ENCODE measurements around the gene IRS1.

Gene IRS1

DNA sequence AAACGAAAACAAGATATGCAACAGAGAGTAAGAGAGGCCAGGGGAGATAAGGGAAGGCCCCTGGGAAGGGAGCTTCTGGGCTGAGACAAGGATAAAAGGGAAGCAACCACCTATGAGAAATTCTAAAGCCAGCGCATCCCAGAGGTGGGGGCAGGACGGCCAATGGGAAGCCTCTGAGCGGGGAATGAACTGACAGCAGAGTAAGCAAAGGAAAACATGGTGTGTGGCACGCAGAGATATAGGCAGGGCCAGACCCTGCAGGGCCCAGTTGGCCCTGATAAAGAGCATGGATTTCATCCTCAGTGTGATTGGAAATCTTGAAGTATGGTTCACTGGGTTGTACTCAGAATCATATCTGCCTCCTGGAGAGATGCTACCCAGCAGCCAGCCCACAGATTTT, 78.7 kb downstream of the IRS1 start:
- no peak for DNase-seq

DNA sequence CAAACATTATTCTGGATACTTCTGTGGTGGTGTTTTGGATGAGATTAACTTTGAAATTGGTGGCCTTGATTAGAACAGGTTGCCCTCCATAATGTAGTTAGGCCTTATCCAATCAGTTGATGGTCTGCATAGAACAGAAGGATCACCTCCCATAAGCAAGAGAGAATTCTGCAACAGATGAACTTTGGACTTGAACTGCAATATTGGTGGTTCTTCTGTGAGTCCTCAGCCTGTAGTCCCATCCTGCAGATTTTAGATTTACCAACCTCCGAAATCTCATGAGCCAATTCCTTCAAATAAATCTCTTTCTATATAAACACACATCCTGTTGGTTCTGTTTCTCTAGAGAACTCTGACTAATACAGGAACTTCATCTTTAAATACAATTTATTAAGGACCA, 81.9 kb downstream of the IRS1 start:
- DNase-seq: no peak

DNA sequence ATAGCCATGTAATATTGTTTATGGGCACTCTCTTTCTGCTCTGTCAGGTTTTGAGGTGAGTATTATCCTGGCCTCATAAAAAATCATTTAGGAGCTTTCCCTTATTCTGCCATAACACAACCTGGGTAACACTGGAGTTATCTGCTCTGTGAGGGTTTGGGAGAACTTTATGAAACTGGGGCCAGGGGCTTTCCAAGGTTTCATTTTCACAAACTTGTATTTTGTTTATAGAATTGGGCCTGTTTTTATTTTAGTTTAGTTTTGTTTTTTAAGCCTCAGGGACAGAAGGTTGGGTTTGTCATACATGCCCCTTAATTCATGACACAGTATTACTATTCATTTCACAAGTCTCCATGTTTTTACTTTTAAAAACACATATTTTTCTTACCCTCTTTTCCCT, 83.5 kb downstream of the IRS1 start:
- no peak for DNase-seq

DNA sequence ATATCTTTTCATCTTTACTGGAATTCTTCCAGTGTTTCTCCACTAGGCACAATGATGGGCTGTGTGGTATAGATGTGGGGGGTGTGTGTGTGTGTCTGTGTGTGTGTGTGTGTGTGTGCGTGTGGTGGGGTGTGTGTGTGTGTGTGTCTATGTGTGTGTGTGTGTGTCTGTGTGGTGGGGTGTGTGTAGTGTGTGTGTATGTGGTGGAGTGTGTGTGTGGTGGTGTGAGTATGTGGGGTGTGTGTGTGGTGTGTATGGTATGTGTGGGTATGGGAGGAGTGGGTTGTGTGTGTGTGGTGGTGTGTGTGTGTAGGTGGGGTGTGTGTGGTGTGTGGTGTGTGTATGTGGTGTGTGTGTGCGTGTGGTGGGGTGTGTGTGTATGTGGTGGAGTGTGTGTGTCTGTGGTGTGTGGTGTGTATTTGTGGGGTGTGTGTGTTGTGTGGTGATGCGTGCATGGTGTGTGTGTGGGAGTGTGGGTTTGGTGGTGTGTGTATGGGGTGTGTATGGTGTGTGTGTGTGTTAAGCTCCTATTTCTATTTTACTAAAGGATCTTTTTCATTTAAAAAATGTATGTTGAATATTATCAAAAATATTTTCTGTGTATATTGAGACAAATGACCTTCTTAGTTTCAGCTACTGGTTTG, 84.2 kb downstream of the IRS1 start:
- no peak for DNase-seq

DNA sequence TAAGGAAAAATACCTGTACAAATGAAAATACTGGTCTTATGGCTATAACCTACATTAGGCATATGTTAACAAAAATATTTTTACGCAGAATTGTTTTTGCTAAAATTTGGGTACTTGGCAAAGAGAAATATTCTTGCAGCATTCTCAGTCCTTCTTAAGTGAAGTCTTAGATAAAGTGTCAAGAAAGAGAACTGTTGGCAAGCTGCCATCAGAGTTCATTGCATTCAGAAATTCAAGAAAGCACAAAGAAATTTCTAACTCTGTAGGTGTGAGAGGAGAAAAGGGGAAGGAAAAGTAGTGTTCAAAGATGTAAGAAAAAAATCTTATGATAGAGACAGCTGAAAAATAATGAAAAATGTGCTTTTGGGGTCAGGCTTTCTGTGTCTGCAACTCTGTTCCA, 86.7 kb downstream of the IRS1 start:
- no peak for DNase-seq

DNA sequence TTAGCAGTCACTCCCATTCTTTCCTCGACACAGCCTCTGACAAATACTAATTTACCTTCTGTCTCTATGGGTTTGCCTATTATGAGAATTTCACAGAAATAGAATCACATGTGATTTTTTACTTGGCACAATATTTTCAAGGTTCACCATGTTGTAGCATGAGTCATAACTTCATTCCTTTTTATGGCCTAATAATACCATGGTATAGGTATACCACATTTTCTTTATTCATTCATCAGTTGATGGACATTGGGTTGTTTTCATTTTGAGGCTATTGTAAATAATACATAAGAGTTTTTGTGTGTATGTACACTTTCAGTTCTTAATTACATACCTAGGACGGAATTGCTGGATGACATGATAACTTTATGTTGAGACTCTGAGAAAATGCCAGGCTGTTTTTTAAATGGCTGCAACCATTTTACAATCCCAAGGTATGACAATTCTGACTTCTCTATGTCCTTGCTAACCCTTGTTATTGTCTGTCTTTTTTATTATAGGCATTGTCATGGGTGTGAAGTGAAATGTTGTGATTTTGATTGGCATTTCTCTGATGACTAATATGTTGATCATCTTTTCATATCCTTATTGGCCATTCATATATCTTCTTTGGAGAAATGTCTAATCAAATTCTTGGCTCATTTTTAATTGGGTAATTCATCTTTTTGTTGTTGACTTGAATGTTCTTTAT, 87.9 kb downstream of the IRS1 start:
- no peak for DNase-seq

DNA sequence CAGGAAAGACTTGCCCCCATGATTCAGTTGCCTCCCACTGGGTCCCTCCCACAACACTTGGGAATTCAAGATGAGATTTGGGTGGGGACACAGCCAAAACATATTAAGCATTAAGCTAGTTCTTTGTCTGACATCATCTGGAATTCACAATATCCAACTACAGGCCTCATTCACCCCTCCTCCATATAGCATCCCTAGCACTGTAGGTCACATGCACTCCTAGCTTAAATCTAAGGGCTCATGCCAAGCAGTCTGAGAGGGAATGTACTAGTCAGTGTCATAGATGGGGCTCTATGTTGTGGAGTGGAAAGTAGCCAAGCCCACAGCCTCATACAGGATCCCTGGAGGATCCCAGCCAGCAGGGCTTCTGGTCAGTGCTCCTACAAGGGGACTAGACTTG, 92.1 kb downstream of the IRS1 start:
- DNase-seq: no peak

DNA sequence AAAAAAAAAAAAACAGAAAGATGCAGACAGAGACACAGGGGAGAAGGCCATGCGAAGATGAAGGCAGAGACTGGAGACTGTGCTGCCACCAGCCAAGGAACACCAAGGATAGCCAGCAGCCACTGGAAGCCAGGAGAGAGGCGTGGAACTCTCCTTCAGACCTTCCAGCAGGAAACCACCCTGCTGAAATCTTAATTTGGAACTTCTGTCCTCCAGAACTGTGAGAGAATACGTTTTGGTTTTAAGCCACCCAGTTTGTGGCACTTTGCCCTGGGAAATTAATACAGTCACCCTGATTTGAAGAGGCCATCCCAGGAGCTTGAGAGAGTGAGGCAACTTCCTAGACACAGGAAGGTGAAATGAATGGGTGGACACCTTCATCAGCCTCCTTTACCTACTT, 93.7 kb downstream of the IRS1 start:
- no peak for DNase-seq

DNA sequence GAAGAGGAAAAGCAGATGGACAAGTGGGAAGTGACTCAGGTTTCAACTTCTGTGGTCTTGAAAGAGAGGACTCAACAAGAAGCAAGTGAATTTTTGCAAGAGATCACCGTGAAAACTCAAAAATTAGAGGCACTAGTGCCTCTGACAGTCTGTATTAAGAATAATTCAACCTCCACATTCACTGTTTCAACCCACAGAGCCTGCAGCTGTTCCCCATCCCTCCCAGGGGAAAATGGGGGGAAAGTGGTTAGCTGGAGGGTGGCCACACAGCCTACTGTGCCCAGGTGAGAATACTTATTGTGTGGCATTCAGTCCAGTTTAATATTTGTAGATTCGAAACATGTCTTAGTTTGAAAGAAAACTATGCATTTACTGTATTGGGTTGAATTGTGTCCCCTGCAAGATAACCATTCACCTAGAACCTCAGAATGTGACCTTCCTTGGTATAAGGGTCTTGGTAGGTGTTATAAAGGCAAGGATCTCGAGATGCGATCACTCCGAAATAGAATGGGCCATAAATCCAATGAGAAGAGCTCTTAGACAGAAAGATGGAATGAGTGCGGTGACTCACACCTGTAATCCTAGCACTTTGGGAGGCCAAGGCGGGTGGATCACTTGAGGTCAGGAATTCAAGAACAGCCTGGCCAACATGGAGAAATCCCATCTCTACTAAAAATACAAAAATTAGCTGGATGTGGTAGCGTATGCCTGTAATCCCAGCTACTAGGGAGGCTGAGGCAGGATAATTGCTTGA, 94.3 kb downstream of the IRS1 start:
- no peak for DNase-seq

DNA sequence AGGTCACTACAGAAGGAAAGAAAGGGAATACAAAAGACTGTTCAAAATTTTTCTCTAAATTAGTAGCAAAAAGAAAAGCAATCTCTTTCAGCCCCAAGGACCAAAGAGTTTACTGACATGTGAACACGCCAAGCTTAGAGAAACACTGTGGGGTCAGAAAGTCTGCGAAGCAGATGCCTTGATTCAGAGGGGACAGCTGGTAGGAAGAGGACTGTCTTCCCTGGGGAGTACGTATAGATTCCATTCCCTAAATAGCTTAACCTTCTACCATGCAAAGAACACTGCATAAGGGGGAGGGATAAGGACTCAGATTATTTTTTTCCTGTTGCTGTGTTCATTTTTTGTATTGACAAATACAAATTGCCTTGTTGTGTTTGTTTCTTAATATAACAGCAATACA, 96.1 kb downstream of the IRS1 start:
- no peak for DNase-seq

DNA sequence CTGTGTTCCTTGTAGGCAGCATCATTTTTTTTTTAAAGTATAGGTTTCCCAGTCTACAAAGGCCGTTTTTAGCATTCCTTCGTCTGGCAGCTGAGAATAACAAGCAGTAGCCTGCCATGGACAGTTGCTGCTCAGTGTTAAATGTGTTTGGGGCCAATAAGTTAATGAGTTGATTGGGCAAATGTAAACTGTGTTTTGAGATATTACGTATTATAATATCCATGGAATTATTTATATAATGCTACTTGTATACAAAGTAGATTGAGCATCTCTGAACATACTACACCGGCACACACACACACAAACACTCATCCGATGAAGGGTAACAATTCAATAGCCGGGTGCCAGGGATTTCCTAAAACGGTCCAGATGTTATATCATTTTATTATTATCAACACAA, 97.2 kb downstream of the IRS1 start:
- DNase-seq: no peak

DNA sequence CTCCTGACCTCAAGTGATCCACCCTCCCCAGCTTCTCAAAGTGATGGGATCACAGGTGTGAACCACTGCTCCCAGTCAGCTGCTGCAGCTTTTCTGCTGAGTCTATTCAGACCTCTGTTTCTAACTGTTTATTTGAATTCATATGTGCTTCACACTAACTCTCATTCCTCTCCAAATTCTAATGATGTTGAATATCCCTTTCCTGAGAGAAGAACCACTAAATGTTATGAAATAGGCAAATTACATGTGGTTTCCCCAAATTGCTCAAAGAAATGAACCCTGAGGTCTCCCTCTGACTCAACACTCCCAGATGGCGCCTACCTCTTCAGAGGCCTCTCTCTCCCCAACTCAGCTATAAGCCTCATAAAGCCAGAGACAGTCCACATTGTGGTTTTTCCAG, 98.6 kb downstream of the IRS1 start:
- DNase-seq: no peak

DNA sequence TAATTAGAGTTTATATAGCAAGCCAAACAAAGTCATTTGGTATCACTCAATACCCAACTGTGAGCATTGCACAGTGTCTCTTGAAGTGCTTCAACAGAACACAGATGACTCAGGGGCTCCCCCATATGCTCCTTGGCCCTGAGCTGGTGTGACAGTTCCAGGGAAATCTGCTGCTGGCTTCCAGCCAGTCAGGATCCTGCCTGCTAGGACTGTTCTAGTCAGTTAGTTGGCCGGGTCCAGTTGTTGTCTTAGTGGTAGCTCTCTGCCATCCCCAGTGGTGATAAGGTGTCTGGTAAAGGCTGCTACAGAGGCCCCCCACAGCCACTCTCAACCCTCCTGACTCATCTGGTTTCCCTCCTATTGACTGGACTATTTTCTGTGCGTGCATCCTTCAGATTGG, 100.3 kb downstream of the IRS1 start:
- no peak for DNase-seq

DNA sequence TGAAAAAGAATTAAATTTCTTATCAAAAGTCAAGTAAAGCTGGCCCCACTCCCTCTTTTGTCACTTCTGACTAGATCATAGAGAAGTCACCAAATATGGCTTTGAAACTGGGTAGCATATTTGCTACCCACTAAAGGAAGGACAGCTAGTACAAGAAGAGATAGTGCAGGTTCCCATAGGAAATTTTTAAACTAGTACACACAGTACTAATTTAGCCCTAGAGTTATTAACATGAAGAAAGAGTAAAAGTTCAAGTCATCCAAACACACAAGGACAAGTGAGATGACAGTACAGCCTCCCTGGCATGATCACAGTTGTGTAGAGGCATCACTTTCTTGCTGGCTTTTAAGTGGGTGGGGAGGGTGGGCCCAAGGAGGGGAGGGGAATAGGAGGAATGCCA, 100.9 kb downstream of the IRS1 start:
- no peak for DNase-seq

DNA sequence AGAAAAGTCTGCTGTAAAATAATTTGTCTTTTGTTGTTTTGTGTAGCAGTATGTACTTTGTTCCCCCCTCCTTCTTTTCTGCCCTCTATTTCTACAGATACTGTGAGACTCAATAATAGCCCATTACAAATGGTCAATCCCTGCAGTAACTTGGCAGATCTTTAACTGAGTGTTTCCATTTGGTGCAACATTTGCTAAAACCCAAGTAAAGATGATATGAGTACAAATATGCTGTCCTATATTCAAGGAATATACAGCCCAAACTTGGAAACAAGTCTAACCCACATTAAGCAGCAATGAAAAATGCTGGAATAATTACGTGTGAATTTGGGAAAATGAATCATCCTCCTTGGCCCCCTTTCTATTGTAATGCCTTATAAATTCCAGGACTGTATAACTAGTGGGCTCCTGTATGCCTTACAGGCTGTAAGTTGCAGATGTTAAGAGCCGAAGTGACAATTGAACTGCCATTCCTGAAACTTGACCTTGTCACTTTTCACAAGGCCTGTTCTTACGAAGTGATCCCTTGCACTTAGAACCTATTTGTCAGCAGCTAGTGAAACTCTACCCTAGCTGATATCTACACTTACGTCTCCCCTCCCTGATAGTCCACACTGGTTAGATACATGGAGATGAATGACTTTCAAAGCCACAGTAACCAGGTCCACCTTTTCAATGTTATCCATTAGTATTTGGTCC, 104.9 kb downstream of the IRS1 start:
- no peak for DNase-seq

DNA sequence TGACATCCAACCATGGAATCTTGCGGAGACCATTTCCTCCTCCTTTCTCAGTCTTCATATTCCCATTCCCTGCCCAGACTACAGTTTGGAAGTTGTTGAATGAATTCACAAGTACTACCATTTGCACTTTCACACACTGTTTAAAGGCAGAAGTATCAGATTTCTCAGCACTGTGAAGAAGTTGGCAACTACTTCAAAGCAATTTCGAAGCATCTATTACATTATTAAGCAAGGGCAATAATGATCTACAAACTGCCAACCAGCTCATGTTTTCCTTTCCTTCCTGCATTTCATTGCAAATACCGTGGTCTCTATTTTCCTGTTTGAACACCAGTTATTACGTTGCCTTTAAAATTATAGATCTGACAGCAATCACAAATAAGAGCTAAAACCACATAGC, 105.5 kb downstream of the IRS1 start:
- DNase-seq: no peak

DNA sequence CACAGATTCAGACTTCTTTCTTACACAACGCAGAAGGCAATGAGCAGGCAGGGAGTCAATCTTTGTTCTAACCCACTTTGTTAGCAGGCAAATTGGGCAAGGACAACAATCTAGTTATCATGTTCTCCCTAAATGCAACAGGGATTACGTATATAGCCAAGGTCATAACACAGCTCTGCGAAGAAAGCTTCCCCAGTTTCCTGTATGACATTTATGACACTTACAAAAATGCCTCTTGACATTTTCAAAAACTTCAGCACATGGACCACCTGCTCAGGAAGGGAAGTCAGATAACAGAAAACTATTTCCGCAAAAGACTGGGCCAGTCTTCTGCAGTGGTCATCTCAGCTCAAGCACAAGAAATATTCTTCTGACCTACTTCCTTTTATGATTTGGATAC, 106.1 kb downstream of the IRS1 start:
- no peak for DNase-seq

DNA sequence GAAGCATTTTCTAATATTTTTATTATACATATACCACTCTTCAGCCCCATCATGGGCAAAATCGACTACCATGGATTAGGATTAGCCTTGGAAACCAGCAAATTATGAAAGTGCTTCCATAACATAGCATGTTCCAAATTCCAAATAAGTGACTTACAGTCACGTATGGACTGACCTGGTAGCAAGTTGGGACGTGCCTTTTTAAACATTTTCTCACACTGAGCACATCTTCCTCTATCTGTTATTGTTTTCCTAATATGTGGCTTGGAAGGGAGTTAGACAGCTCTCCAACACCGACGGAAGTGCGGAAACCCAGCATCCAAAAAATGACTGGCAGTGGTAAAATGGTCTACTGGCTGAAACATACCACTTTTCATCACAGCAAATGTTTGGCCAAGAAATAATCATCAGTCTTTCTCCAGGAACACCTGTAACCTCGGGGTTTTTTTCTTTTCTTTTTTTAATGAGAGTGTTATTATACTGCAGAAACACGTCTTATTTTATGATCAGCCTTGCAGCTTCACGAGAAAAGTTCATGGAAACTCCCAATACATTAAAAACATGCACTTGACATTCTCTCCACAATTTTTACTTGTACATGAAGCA, 107.0 kb downstream of the IRS1 start:
- no peak for DNase-seq

DNA sequence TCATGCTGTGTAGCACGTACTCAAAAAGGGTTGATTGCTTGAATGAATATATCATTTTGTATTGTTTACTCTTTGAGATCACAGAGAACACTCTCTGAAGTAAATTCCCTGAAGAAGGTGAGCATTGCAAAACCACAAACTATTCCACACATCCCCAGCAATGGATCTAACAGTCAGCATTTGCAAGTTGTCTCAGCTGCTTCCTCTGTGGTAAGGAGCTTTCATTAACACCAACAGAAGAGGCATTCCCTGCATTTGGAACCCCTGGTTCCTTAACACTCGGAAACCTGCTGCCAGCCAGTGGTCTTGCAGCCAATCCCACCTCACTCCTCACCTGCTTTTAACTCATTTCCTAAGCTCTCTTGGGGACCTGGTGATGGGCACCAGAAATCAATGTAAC, 108.4 kb downstream of the IRS1 start:
- no peak for DNase-seq

DNA sequence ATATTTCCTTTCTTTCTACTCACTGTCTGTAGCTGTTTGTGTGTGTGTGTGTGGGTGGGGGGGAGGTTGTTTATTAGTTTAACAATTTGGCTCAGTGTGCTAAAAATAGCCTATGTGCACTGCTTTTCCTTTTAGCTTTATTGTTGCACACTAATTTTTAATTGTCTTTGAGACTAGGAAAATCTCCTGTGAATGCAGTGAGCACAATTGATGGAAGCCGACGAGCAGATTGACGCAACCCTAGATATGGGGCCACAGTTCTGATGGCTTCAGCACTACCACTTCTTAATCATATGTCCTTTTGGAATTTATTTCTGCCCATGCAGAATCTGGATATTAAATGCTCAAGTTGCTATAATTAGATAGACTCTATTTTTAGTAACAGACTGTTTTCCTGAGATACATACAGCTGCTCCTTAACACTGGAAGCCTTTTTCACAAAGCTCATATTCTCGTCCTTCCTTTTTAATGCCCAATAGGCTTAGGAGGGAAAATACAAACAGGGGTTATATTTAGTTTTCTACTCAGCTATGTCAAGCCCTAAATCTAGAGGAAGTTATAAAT, 109.1 kb downstream of the IRS1 start:
- DNase-seq: no peak

DNA sequence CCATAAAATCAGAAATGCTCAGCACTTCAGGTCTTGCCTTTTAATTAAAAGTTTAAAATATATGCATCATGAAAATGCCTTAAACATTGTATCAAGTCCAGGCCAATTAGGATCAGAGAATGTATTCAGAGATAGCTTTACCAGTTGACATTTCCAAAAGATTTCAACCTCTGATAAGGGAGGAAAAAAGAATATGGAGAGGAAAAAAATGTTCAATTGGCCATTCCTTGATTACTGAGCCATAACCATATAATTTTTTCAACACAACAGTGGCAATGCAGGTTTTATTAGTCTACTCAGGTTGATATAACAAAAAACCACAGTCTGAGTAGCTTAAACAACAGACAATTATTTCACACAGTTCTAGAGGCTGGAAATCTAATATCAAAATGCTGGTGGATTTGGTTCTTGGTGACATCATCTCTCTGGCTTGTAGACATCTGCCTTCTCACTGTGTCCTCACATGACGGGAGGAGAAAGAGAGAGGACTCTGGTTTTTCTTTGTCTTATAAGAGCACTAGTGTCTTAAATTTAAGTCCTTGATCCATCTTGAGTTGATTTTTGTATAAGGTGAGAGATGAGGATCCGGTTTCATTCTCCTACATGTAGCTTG, 111.9 kb downstream of the IRS1 start:
- DNase-seq: no peak

DNA sequence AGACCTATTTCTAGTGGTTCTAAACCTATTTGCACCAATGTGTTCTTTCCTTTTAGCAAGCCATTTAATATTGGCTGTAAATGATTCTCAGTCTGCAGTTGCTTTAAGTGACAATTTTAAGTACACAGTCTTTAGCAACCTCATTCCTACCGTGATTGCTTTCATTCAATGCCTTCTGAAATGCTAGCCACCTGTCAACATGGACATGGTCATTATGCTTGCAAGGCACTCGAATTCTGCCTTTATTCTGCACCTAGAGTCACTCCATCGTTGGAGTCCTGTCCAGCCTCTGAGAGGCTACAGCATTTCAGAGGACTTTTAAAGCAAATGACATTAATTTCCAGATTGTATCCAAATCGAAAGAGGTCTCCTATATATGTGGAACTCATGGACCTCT, 115.1 kb downstream of the IRS1 start:
- DNase-seq: no peak

Data from activated gamma-delta T cell (primary cell).